DND-41 (cell line): ENCODE data around the gene MEFV.
"Not testable (repeated sequence)": the region's sequence is repeated elsewhere in the genome, so short reads cannot be mapped to it uniquely, and the experiment has no call there.

Source experiments
- ATAC-seq: fragments of 200-7000 bp; cut with Tn5 transposase; 3 replicates; pipeline ENCODE4 v1.9.1; 2021; ENCODE audit warnings: low read depth; ENCODE audit not compliant: insufficient read depth
- DNase-seq: peaks from one replicate; pipeline ENCODE4 v3.0.0-alpha.2; 2020
- H2AFZ ChIP-seq: 2 replicates; pipeline ENCODE4 v1.6.0; 2012; ENCODE audit warnings: low read depth, low read length
- H3K27ac ChIP-seq: 2 replicates; pipeline ENCODE4 v1.5.1; 2012; ENCODE audit warnings: low read length, inconsistent platforms
- H3K27me3 ChIP-seq: fragments of 200-600 bp; sonication (generic); 2 replicates; pipeline ENCODE4 v1.6.0; 2012; ENCODE audit warnings: low read length, mild to moderate bottlenecking, inconsistent platforms; ENCODE audit not compliant: insufficient read depth, poor library complexity
- H3K36me3 ChIP-seq: 2 replicates; pipeline ENCODE4 v1.5.1; 2012; ENCODE audit warnings: low read length, inconsistent platforms; ENCODE audit not compliant: insufficient read depth
- H3K4me1 ChIP-seq: 2 replicates; pipeline ENCODE4 v1.5.1; 2012; ENCODE audit warnings: mild to moderate bottlenecking, low read length; ENCODE audit not compliant: insufficient read depth
- H3K4me2 ChIP-seq: 2 replicates; pipeline ENCODE4 v1.6.0; 2012; ENCODE audit warnings: mild to moderate bottlenecking, moderate library complexity, low read length, inconsistent platforms; ENCODE audit not compliant: insufficient read depth
- H3K4me3 ChIP-seq, 2 experiments: fragments of 200-600 bp in 1 of 2; shearing (Covaris generic) in 1 of 2; 2 replicates each; pipeline ENCODE4 v1.5.1; 2012 to 2016; ENCODE audit warnings: inconsistent platforms in 2 of 2, low read length in 2 of 2, mild to moderate bottlenecking in 2 of 2, low read depth in 1 of 2, moderate library complexity in 1 of 2
- H3K79me2 ChIP-seq: 2 replicates; pipeline ENCODE4 v1.6.0; 2012; ENCODE audit warnings: low read length, inconsistent platforms; ENCODE audit not compliant: insufficient read depth
- H3K9ac ChIP-seq: 2 replicates; pipeline ENCODE4 v1.6.0; 2012; ENCODE audit warnings: low read depth, mild to moderate bottlenecking, inconsistent platforms, low read length, moderate library complexity
- H3K9me3 ChIP-seq: 2 replicates; pipeline ENCODE4 v1.5.1; 2012; ENCODE audit warnings: low read length, moderate library complexity, mild to moderate bottlenecking, inconsistent platforms; ENCODE audit not compliant: insufficient read depth, severe bottlenecking
- H4K20me1 ChIP-seq: 2 replicates; pipeline ENCODE4 v1.6.0; 2012; ENCODE audit warnings: low read length; ENCODE audit not compliant: insufficient read depth
- CTCF ChIP-seq: IDR thresholded peaks from 2 replicates; pipeline ENCODE4 v1.5.1; 2012; ENCODE audit warnings: borderline replicate concordance, low read length, moderate library complexity, mild to moderate bottlenecking; ENCODE audit not compliant: poor library complexity, severe bottlenecking; ENCODE audit errors: extremely low read depth
- EZH2 ChIP-seq: IDR thresholded peaks from 3 replicates; pipeline ENCODE4 v1.6.1; 2012; ENCODE audit warnings: borderline replicate concordance, low read depth, mild to moderate bottlenecking, moderate library complexity, low read length, inconsistent platforms; ENCODE audit not compliant: severe bottlenecking

The MEFV gene

GRCh38 chr16:3212006-3212405, 44.4 kb downstream of the MEFV start:
- no peak for TF ChIP-seq CTCF
- TF ChIP-seq EZH2: no peak
- H3K4me3 ChIP-seq: no peak overlapping the region
- H3K27me3 ChIP-seq: no peaks in the 10 kb centered on the region
- no peak overlapping the region for H3K4me2 ChIP-seq
- peaks cover 30% of the 10 kb centered on the region for H3K4me1 ChIP-seq
- H2AFZ ChIP-seq: no peak overlapping the region
- DNase-seq: no peak
- no peak overlapping the region for H3K9ac ChIP-seq
- ATAC-seq: no peak
- no peaks in the 10 kb centered on the region for H3K79me2 ChIP-seq
- no peak overlapping the region for H3K27ac ChIP-seq
- H3K9me3 ChIP-seq: no peaks in the 10 kb centered on the region
- H4K20me1 ChIP-seq: no peaks in the 10 kb centered on the region
- no peaks in the 10 kb centered on the region for H3K36me3 ChIP-seq

- H3K79me2 ChIP-seq: no peaks in the 10 kb centered on the region
- DNase-seq (no peak), ATAC-seq (no peak)
- no peak overlapping the region for H3K9ac ChIP-seq
- no peak overlapping the region for H3K4me2 ChIP-seq
- no peak overlapping the region for H2AFZ ChIP-seq
- TF ChIP-seq EZH2 (no peak), CTCF (no peak)
- H3K27ac ChIP-seq: no peak overlapping the region
- no peaks in the 10 kb centered on the region for H3K4me1 ChIP-seq
- no peak overlapping the region for H3K4me3 ChIP-seq
- H3K27me3 ChIP-seq: no peaks in the 10 kb centered on the region
- H3K36me3 ChIP-seq: no peaks in the 10 kb centered on the region
- no peaks in the 10 kb centered on the region for H4K20me1 ChIP-seq
- peaks cover 15% of the 10 kb centered on the region for H3K9me3 ChIP-seq
Measured at GRCh38 chr16:3207086-3207953, 49.1 kb downstream of the MEFV start.

- not testable (repeated sequence) for H3K4me2 ChIP-seq, H2AFZ ChIP-seq, H3K36me3 ChIP-seq, H4K20me1 ChIP-seq, H3K4me3 ChIP-seq, H3K27ac ChIP-seq, H3K79me2 ChIP-seq, H3K27me3 ChIP-seq, H3K4me1 ChIP-seq, H3K9ac ChIP-seq, ATAC-seq
- peaks cover 15% of the 10 kb centered on the region for H3K9me3 ChIP-seq
- peak; percentile 25 for DNase-seq
Measured at GRCh38 chr16:3205939-3206338, 50.5 kb downstream of the MEFV start.

GRCh38 chr16:3202903-3203539, 53.4 kb downstream of the MEFV start:
- no peak for DNase-seq
- H3K4me2 ChIP-seq: no peak overlapping the region
- no peak overlapping the region for H3K9ac ChIP-seq
- no peaks in the 10 kb centered on the region for H4K20me1 ChIP-seq
- H3K27me3 ChIP-seq: peaks cover 2% of the 10 kb centered on the region
- TF ChIP-seq CTCF: no peak
- no peak for TF ChIP-seq EZH2
- H3K4me1 ChIP-seq: no peaks in the 10 kb centered on the region
- H3K36me3 ChIP-seq: no peaks in the 10 kb centered on the region
- H3K9me3 ChIP-seq: peaks cover 15% of the 10 kb centered on the region
- no peak for ATAC-seq
- H3K79me2 ChIP-seq: no peaks in the 10 kb centered on the region
- no peak overlapping the region for H3K4me3 ChIP-seq
- H3K27ac ChIP-seq: no peak overlapping the region
- peak overlapping the region; percentile 22; the same call in 1 of the 2 replicates for H2AFZ ChIP-seq
